H1 (cell line): ENCODE data around the gene RAB3IL1. TPM values are rescaled to one million over a fixed set of nuclear protein-coding genes. Genes with fewer than 3 reads are reported as not detected.

ENCODE experiments used
- CTCF ChIA-PET: fragments of 300-600 bp; sonication (Branson Sonifier 250); formaldehyde crosslinking; loops from one replicate; lab custom pipeline; 2021; ENCODE audit not compliant: partially characterized antibody; lab: Charles Lee
- POLR2A ChIA-PET: fragments of 300-600 bp; sonication (Branson Sonifier 250); formaldehyde crosslinking; loops from one replicate; lab custom pipeline; 2021; ENCODE audit warnings: inconsistent platforms; ENCODE audit not compliant: partially characterized antibody; lab: Charles Lee
- DNase-seq, 2 experiments: peaks; one replicate each; pipeline versions ENCODE4 v3.0.0 to v3.0.0-alpha.2; 2010 to 2022; ENCODE audit warnings: low spot score in 2 of 2, low read depth in 1 of 2, mixed read lengths in 1 of 2
- FAIRE-seq: peaks from 2 replicates; lab custom pipeline; 2011; peaks lifted over from hg19 to GRCh38; lab: Jason Lieb, UNC
- H2AFZ ChIP-seq: 2 replicates; pipeline ENCODE4 v1.8.1; 2012; ENCODE audit warnings: low read length, inconsistent platforms
- H2AK5ac ChIP-seq: 2 replicates; pipeline ENCODE4 v1.6.1; 2013; ENCODE audit warnings: low read depth, low read length
- H2BK120ac ChIP-seq: replicated peaks from 2 replicates; pipeline ENCODE3; 2013; ENCODE audit warnings: low read depth, low read length, inconsistent platforms
- H2BK12ac ChIP-seq: 2 replicates; pipeline ENCODE4 v1.6.1; 2013; ENCODE audit warnings: low read depth, low read length
- H2BK15ac ChIP-seq: 2 replicates; pipeline ENCODE4 v1.6.1; 2013; ENCODE audit warnings: low read length
- H2BK20ac ChIP-seq: 2 replicates; pipeline ENCODE4 v1.6.1; 2013; ENCODE audit warnings: low read length
- H2BK5ac ChIP-seq: 2 replicates; pipeline ENCODE4 v1.6.1; 2013; ENCODE audit warnings: low read depth, low read length
- H3K14ac ChIP-seq: 2 replicates; pipeline ENCODE4 v1.6.1; 2013; ENCODE audit warnings: inconsistent platforms; ENCODE audit not compliant: insufficient read length
- H3K18ac ChIP-seq: 2 replicates; pipeline ENCODE4 v1.6.1; 2013; ENCODE audit warnings: low read length; ENCODE audit errors: extremely low read depth
- H3K23ac ChIP-seq: 2 replicates; pipeline ENCODE4 v1.6.1; 2013; ENCODE audit warnings: inconsistent platforms; ENCODE audit not compliant: insufficient read length
- H3K23me2 ChIP-seq: 2 replicates; pipeline ENCODE4 v1.6.1; 2013; ENCODE audit warnings: low read depth, low read length
- H3K27ac ChIP-seq: 2 replicates; pipeline ENCODE4 v1.6.1; 2011; ENCODE audit warnings: low read depth, low read length, inconsistent platforms
- H3K27me3 ChIP-seq, 4 experiments: replicated peaks in 1 of 4; 1 replicate in 1 of 4; 2 replicates in 3 of 4; pipeline versions ENCODE4 v1.6.1 to v1.8.1; 2011 to 2013; ENCODE audit warnings: low read length in 3 of 4, mild to moderate bottlenecking in 3 of 4, inconsistent platforms in 2 of 4, mixed read lengths in 2 of 4, moderate library complexity in 1 of 4; ENCODE audit not compliant: control insufficient read depth in 3 of 4, insufficient read depth in 3 of 4; ENCODE audit errors: extremely low read depth in 1 of 4
- H3K36me3 ChIP-seq, 4 experiments: 2 replicates each; pipeline versions ENCODE4 v1.6.1 to v1.8.1; 2011 to 2013; ENCODE audit warnings: mild to moderate bottlenecking in 4 of 4, low read length in 3 of 4, moderate library complexity in 2 of 4, control low read depth in 1 of 4, inconsistent platforms in 1 of 4; ENCODE audit not compliant: insufficient read depth in 4 of 4, control insufficient read depth in 2 of 4
- H3K4ac ChIP-seq: replicated peaks from 2 replicates; pipeline ENCODE3; 2013; ENCODE audit warnings: low read length, low read depth, mixed read lengths, inconsistent platforms; ENCODE audit not compliant: insufficient read length
- H3K4me1 ChIP-seq, 4 experiments: replicated peaks in 1 of 4; 1 replicate in 1 of 4; 2 replicates in 3 of 4; pipeline versions ENCODE4 v1.6.1 to v1.8.1; 2011 to 2013; ENCODE audit warnings: low read length in 3 of 4, inconsistent platforms in 2 of 4, mixed read lengths in 1 of 4; ENCODE audit not compliant: insufficient read depth in 4 of 4, control insufficient read depth in 3 of 4
- H3K4me2 ChIP-seq, 2 experiments: 2 replicates each; pipeline versions ENCODE4 v1.6.1 to v1.8.1; 2011 to 2013; ENCODE audit warnings: low read depth in 2 of 2, low read length in 2 of 2, control low read depth in 1 of 2, inconsistent platforms in 1 of 2, mild to moderate bottlenecking in 1 of 2; ENCODE audit not compliant: insufficient read depth in 1 of 2
- H3K4me3 ChIP-seq, 4 experiments: fragments of 200-600, 300-600 bp in 1 of 4; sonication (generic), shearing (Covaris generic), sonication (Bioruptor Twin) in 1 of 4; 2 replicates each; pipeline versions ENCODE4 v1.5.1 to v1.8.1; 2011 to 2016; ENCODE audit warnings: low read length in 4 of 4, low read depth in 3 of 4, control low read depth in 2 of 4, inconsistent platforms in 2 of 4, mild to moderate bottlenecking in 2 of 4, mixed read lengths in 1 of 4, moderate library complexity in 1 of 4; ENCODE audit not compliant: insufficient read depth in 2 of 4; ENCODE audit errors: extremely low read depth in 1 of 4
- H3K56ac ChIP-seq: replicated peaks from 2 replicates; pipeline ENCODE3; 2013; ENCODE audit warnings: low read depth, mild to moderate bottlenecking, mixed read lengths, low read length, inconsistent platforms; ENCODE audit not compliant: insufficient read length
- H3K79me1 ChIP-seq: 2 replicates; pipeline ENCODE4 v1.6.1; 2013; ENCODE audit warnings: low read depth, low read length, control low read depth
- H3K79me2 ChIP-seq, 2 experiments: 2 replicates each; pipeline versions ENCODE4 v1.6.1 to v1.8.1; 2012 to 2013; ENCODE audit warnings: low read length in 2 of 2, mild to moderate bottlenecking in 2 of 2, inconsistent platforms in 1 of 2; ENCODE audit not compliant: insufficient read depth in 2 of 2, control insufficient read depth in 1 of 2
- H3K9ac ChIP-seq, 4 experiments: replicated peaks in 1 of 4; 1 replicate in 1 of 4; 2 replicates in 3 of 4; pipeline versions ENCODE4 v1.6.1 to v1.8.1; 2011 to 2013; ENCODE audit warnings: low read depth in 3 of 4, low read length in 3 of 4, control low read depth in 2 of 4, mild to moderate bottlenecking in 2 of 4, moderate library complexity in 2 of 4, inconsistent platforms in 1 of 4; ENCODE audit errors: extremely low read depth in 1 of 4
- H3K9me3 ChIP-seq, 2 experiments: 2 replicates each; pipeline versions ENCODE4 v1.6.1 to v1.8.1; 2012 to 2013; ENCODE audit warnings: mild to moderate bottlenecking in 2 of 2, moderate library complexity in 2 of 2, control low read depth in 1 of 2, inconsistent platforms in 1 of 2, low read depth in 1 of 2, low read length in 1 of 2, mixed read lengths in 1 of 2; ENCODE audit not compliant: insufficient read depth in 2 of 2
- H4K20me1 ChIP-seq, 2 experiments: replicated peaks in 1 of 2; 2 replicates each; pipeline versions ENCODE3 to v1.8.1; 2011 to 2013; ENCODE audit warnings: inconsistent platforms in 2 of 2, low read length in 2 of 2, mild to moderate bottlenecking in 1 of 2; ENCODE audit not compliant: insufficient read depth in 2 of 2, control insufficient read depth in 1 of 2
- H4K5ac ChIP-seq: 2 replicates; pipeline ENCODE4 v1.6.1; 2013; ENCODE audit warnings: low read length, low read depth, mixed read lengths, inconsistent platforms; ENCODE audit not compliant: insufficient read length
- H4K8ac ChIP-seq: 2 replicates; pipeline ENCODE4 v1.8.0; 2013; ENCODE audit warnings: mild to moderate bottlenecking, moderate library complexity, low read length, inconsistent platforms; ENCODE audit not compliant: insufficient read depth; ENCODE audit errors: extremely low read depth
- H4K91ac ChIP-seq: replicated peaks from 2 replicates; pipeline ENCODE3; 2013; ENCODE audit warnings: low read length, mixed read lengths, inconsistent platforms; ENCODE audit not compliant: insufficient read length
- CHD2 ChIP-seq: IDR thresholded peaks from 2 replicates; pipeline ENCODE4 v1.6.1; 2012; ENCODE audit warnings: low read length, improper control_type of control experiment
- GABPA ChIP-seq: IDR thresholded peaks from 2 replicates; pipeline ENCODE4 v1.6.1; 2011; ENCODE audit warnings: mild to moderate bottlenecking, low read length, moderate library complexity, borderline replicate concordance; ENCODE audit not compliant: insufficient read depth
- NANOG ChIP-seq: IDR thresholded peaks from 2 replicates; pipeline ENCODE4 v1.6.1; 2011; ENCODE audit warnings: low read length, low read depth, mild to moderate bottlenecking, inconsistent platforms; ENCODE audit not compliant: insufficient read depth, poor library complexity, severe bottlenecking
- SIN3A ChIP-seq, 2 experiments: IDR thresholded peaks in 1 of 2; conservative IDR thresholded peaks in 1 of 2; 2 replicates each; pipeline ENCODE4 v1.6.1; 2011 to 2012; ENCODE audit warnings: low read length in 2 of 2, improper control_type of control experiment in 1 of 2, low read depth in 1 of 2, mild to moderate bottlenecking in 1 of 2
- YY1 ChIP-seq: IDR thresholded peaks from 2 replicates; pipeline ENCODE4 v1.6.1; 2011; ENCODE audit warnings: low read depth, mild to moderate bottlenecking, low read length
- WGBS, 2 experiments: shearing (Covaris generic) in 1 of 2; methylation state at CpG; one replicate each; pipeline versions ENCODE4 v1.1.6 to v1.1.7; 2013 to 2015; ENCODE audit warnings: low lambda C conversion rate in 2 of 2, mixed read lengths in 2 of 2, inconsistent platforms in 1 of 2, low coverage in 1 of 2, missing lambda C conversion rate in 1 of 2; ENCODE audit not compliant: insufficient replicate concordance in 2 of 2, insufficient coverage in 1 of 2, insufficient read length in 1 of 2; ENCODE audit errors: extremely low coverage in 1 of 2, missing lambda C conversion rate in 1 of 2; 5-methylcytosine and 5-hydroxymethylcytosine counted together
- polyA plus RNA-seq, 7 experiments: library from polyadenylated mRNA; depleted of rRNA in 3 of 7; stranded (reverse) in 5 of 7; unstranded in 2 of 7; fragments of >200 nt in 5 of 7; fragments of 200-250 nt in 2 of 7; gene quantifications; 1 replicate in 5 of 7; 2 replicates in 1 of 7; 4 replicates in 1 of 7; pipeline versions ENCODE4 v1.2.1 to v1.2.3, GENCODE V29; 2011 to 2013; ENCODE audit warnings: missing spikeins in 2 of 7, mixed read lengths in 2 of 7
- total RNA-seq: library from RNA; stranded (reverse); fragmentation: NEBNext Ultra II Directional; extraction: Animal tissue kit (Norgen Biotek cat#: 25700); gene quantifications from 2 replicates; pipeline ENCODE4 v1.2.1, GENCODE V29; 2021

RAB3IL1 gene
- total and polyA plus RNA-seq, 2 of the 8 experiments (the other 6 are each of a cell fraction or from before 2014, with no cell fraction given): 6.8 to 7.9 TPM

DNA sequence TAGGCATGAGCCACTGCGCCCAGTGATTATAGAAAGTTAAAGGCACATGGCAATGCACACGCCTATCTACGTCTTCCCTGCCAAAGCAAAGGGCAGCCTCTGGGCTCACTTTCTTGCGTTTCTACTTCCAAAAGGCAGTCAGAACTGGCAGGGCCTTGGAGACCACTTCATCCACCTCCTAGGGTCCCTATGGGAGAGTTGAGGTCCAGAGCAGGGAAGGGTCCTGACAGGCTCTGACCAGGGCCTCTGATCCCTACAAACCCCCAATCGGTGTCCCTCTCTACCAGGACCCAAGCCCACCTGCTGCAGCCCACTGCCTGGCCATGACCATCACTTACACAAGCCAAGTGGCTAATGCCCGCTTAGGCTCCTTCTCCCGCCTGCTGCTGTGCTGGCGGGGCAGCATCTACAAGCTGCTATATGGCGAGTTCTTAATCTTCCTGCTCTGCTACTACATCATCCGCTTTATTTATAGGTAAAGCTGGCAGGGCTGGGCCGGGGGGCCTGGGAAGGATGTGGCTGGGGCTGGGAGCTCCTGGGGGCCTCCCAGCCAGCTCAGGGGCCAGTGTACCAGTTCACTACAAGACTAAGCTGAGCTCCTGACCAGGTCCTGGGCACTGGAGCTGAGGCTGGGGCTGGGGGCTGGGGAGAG, 34.2 kb upstream of the RAB3IL1 start:
- 0 out of 2 replicates have a peak overlapping the region, but pooled peaks have one; percentile 39 for H2BK12ac ChIP-seq
- H3K79me2 ChIP-seq: no peaks in the 10 kb centered on the region
- H2BK20ac ChIP-seq: no peak overlapping the region
- FAIRE-seq: no peak
- H4K8ac ChIP-seq: no peak overlapping the region
- H2BK120ac ChIP-seq: no peak overlapping the region
- no peak overlapping the region for H2BK5ac ChIP-seq
- no peak overlapping the region for H3K56ac ChIP-seq
- H3K27me3 ChIP-seq: peaks cover 0 to 6% (median 2%) of the 10 kb centered on the region in 4 experiments; a peak in 4 of 7 replicates
- no peak overlapping the region for H3K27ac ChIP-seq
- no peak overlapping the region for H2AK5ac ChIP-seq
- H3K4ac ChIP-seq: no peak overlapping the region
- DNase-seq: no peak
- peaks cover 2% of the 10 kb centered on the region; the same call in 1 of the 2 replicates for H3K23me2 ChIP-seq
- H3K23ac ChIP-seq: no peak overlapping the region
- H2AFZ ChIP-seq: no peak overlapping the region
- POLR2A ChIA-PET: interaction anchor here (0.8 to 22.2 kb wide), 6 partner anchors 20 to 156 kb away, joined by 3 to 458 read pairs (median 11); partner anchors contain the start of gene FTH1
- no peak overlapping the region for H3K4me2 ChIP-seq
- H3K9me3 ChIP-seq: no peaks in the 10 kb centered on the region
- no peak overlapping the region for H3K14ac ChIP-seq
- H4K91ac ChIP-seq: no peak overlapping the region
- no peaks in the 10 kb centered on the region for H3K36me3 ChIP-seq
- H3K4me3 ChIP-seq: no peak overlapping the region
- H4K20me1 ChIP-seq: no peaks in the 10 kb centered on the region
- WGBS, 2 experiments: 89% methylated on average over 9 of the region's 11 CpGs; no CpG with 5 or more reads in 1 of the 2 experiments
- H4K5ac ChIP-seq: no peak overlapping the region
- no peak overlapping the region for H3K9ac ChIP-seq
- CTCF ChIA-PET: interaction anchor here (0.6 to 10.3 kb wide), 11 partner anchors 17 to 157 kb away, joined by 3 to 658 read pairs (median 5); partner anchors contain the start of gene FADS3
- H2BK15ac ChIP-seq: no peak overlapping the region
- H3K18ac ChIP-seq: no peak overlapping the region
- peaks cover 0 to 4% (median 3%) of the 10 kb centered on the region in 4 experiments; a peak in 5 of 7 replicates for H3K4me1 ChIP-seq
- H3K79me1 ChIP-seq: no peaks in the 10 kb centered on the region
- no peak for TF ChIP-seq GABPA
- no peak for TF ChIP-seq CHD2
- TF ChIP-seq YY1: no peak
- no peak for TF ChIP-seq NANOG
- TF ChIP-seq SIN3A (conservative IDR thresholded peaks at IDR 0.05 in 1 of 2, IDR thresholded peaks at IDR 0.05 in 1 of 2; ENCODE audit: low read depth in 1 of 2, low read length in 2 of 2): no peak
